ENCODE measurements around the gene MRPL9.
"Not testable (repeated sequence)": the region's sequence is repeated elsewhere in the genome, so short reads cannot be mapped to it uniquely, and the experiment has no call there.

Gene MRPL9

GRCh38 chr1:151782741-151783140 lies 19.4 kb upstream of the MRPL9 start:
- no peak for DNase-seq

- not testable (repeated sequence) for DNase-seq
Measured at GRCh38 chr1:151782026-151782425, 18.7 kb upstream of the MRPL9 start.

- DNase-seq, result not testable (repeated sequence)
Measured at GRCh38 chr1:151780736-151781135, 17.4 kb upstream of the MRPL9 start.

- no peak for DNase-seq
Measured at GRCh38 chr1:151779852-151780251, 16.6 kb upstream of the MRPL9 start.

GRCh38 chr1:151777317-151777716 lies 14.0 kb upstream of the MRPL9 start:
- no peak for DNase-seq

GRCh38 chr1:151776665-151777062 lies 13.4 kb upstream of the MRPL9 start:
- no peak for DNase-seq

GRCh38 chr1:151775894-151776664 lies 12.8 kb upstream of the MRPL9 start:
- DNase-seq, result no peak

GRCh38 chr1:151774256-151774922 lies 11.1 kb upstream of the MRPL9 start:
- no peak for DNase-seq

GRCh38 chr1:151773702-151774101 lies 10.4 kb upstream of the MRPL9 start:
- DNase-seq, result no peak

- not testable (repeated sequence) for DNase-seq
Measured at GRCh38 chr1:151769270-151769669, 6.0 kb upstream of the MRPL9 start.

GRCh38 chr1:151768351-151769066 lies 5.2 kb upstream of the MRPL9 start:
- not testable (repeated sequence) for DNase-seq

- DNase-seq, result no peak
Measured at GRCh38 chr1:151763990-151764389, 694 bp upstream of the MRPL9 start.

GRCh38 chr1:151760597-151761385 lies 2.5 kb downstream of the MRPL9 start:
- no peak for DNase-seq

GRCh38 chr1:151759241-151759640 lies 4.1 kb downstream of the MRPL9 start:
- DNase-seq, result no peak

GRCh38 chr1:151756291-151756690 lies 7.0 kb downstream of the MRPL9 start:
- DNase-seq, result no peak

- no peak for DNase-seq
Measured at GRCh38 chr1:151741516-151741915, 21.8 kb downstream of the MRPL9 start.

GRCh38 chr1:151739590-151740355 lies 23.5 kb downstream of the MRPL9 start:
- no peak for DNase-seq

GRCh38 chr1:151737479-151737878 lies 25.8 kb downstream of the MRPL9 start:
- DNase-seq, result no peak

- no peak for DNase-seq
Measured at GRCh38 chr1:151737026-151737425, 26.3 kb downstream of the MRPL9 start.

GRCh38 chr1:151733995-151734394 lies 29.3 kb downstream of the MRPL9 start:
- DNase-seq, result not testable (repeated sequence)

- DNase-seq, result no peak
Measured at GRCh38 chr1:151733126-151733525, 30.2 kb downstream of the MRPL9 start.

- no peak for DNase-seq
Measured at GRCh38 chr1:151729966-151730291, 33.4 kb downstream of the MRPL9 start.

All from cortex of kidney (tissue), 1 donor.